GM19395 (cell line): ENCODE measurements around the gene MBD4.

Experiments
- ATAC-seq: cut with Tn5 transposase; IDR thresholded peaks from one replicate; pipeline ENCODE4 v1.9.1; 2021; ENCODE audit warnings: mild to moderate bottlenecking, moderate library complexity; ENCODE audit not compliant: unreplicated experiment

The MBD4 gene

DNA sequence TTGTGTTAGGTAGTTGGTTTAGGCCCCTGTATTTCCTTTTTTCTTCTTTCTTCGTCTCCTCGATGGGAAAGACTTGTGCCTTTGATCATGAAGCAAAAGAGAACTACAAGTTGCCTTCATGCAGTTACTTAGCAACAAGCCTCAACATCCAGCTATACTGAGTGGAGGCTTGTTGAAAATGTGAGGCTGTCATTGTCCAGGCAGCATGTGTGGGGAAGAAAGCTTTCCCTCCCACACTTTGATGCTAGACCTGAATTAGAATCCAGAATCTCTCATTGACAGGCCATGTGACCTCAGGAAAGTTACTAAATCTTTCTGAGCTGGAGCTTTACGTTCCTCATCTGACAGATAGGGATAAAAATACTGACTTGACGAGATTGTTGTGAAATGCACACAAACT, 24.0 kb upstream of the MBD4 start:
- ATAC-seq = no peak

GRCh38 chr3:129463094-129463493, 23.3 kb upstream of the MBD4 start:
- no peak for ATAC-seq

GRCh38 chr3:129462361-129462968, 22.7 kb upstream of the MBD4 start:
- ATAC-seq = no peak

GRCh38 chr3:129461461-129462146, 21.9 kb upstream of the MBD4 start:
- ATAC-seq = no peak

DNA sequence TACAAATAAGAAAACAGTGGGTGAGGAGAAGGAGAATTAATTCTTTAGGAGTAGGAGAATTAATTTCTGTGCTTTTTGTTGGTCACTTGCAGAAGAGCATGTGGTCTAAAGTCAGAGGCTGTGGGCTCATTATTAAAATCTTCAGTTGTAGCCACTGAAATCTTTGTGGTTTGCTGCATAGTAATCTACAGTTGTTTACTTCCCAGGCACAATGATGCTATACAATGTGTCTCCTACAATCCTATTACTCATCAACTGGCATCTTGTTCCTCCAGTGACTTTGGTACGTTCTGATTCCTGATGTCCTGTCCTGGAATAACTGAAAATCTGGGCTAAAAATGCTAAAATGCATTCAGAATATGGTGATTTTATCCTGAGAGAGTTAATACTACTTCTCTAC, 21.3 kb upstream of the MBD4 start:
- no peak for ATAC-seq

GRCh38 chr3:129460572-129460971, 20.8 kb upstream of the MBD4 start:
- no peak for ATAC-seq

DNA sequence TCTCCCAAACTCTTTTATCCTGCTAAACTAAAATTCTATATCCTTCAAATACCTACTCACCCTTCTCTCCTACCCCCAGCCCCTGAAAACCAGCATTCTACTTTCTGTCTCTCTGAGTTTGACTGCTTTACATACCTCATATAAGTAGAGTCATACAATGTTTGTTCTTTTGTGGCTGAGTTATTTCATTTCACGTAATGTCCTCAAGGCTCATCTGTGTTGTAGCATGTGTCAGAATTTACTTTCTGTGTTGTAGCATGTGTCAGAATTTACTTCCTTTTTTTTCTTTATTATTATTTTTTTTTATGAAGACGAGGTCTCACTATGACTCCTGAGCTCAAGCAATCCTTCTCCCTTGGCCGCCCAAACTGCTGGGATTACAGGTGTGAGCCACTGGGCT, 20.4 kb upstream of the MBD4 start:
- no peak for ATAC-seq

- no peak for ATAC-seq
Observed at GRCh38 chr3:129453732-129454131, 14.0 kb upstream of the MBD4 start.

GRCh38 chr3:129449279-129450115, 9.7 kb upstream of the MBD4 start:
- no peak for ATAC-seq

GRCh38 chr3:129448186-129448895, 8.6 kb upstream of the MBD4 start:
- ATAC-seq = no peak

DNA sequence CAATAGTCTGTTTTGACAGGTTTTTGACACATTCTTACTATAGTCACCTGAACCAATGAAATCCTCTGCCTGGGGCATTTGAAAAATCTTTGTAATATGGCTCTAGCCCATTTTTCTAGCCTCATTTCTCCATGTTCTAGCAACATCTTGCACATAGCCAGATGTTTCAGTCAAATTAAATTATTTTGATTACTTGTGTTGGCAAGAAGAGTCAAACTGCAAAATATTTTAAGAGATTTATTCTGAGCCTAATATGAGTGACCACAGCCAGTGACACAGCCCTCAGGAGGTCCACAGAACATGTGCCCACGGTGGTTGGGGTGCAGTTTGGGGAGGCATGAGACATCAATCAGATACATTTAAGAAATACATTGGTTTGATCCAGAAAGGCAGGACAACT, 7.2 kb upstream of the MBD4 start:
- no peak for ATAC-seq

DNA sequence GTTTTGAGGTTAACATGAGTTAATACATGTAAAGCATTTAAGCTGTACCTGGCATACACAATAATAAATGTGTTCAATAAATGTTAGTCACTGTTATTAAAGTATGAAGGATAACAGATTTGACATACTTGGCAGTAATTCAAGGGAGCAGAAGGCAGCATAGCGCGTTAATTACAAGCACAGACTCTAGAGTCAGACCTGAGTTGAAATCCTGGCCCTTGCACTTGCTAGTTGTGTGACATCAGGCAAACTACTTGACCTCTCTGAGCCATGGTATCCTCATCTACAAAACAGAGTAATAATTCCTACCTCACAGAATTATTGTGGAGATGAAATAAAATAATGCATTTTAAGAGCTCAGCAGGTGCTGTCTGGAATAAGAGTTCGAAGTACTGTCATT, 5.7 kb upstream of the MBD4 start:
- no peak for ATAC-seq

DNA sequence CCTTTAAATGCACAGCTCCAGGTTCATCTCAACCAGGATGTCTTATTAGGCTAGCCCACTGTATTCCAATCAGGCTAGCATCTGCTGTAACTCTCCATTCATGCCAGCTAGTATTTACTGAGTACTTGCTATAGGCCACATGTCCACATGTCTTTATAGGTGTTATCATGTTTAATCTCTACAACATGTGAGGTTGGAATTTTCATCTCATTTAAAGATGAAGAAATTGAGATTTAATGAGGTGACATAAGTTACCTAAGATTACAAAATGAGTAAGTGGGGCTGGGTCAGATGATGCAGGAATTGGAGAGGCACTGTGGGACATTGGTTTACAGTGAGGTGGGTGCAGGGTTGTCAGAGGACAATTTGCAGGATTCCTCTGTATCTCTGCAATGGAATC, 3.2 kb upstream of the MBD4 start:
- no peak for ATAC-seq

GRCh38 chr3:129442486-129442885, 2.7 kb upstream of the MBD4 start:
- ATAC-seq = no peak

- no peak for ATAC-seq
Observed at GRCh38 chr3:129441782-129442181, 2.0 kb upstream of the MBD4 start.

GRCh38 chr3:129441215-129441614, 1.5 kb upstream of the MBD4 start:
- ATAC-seq = no peak

DNA sequence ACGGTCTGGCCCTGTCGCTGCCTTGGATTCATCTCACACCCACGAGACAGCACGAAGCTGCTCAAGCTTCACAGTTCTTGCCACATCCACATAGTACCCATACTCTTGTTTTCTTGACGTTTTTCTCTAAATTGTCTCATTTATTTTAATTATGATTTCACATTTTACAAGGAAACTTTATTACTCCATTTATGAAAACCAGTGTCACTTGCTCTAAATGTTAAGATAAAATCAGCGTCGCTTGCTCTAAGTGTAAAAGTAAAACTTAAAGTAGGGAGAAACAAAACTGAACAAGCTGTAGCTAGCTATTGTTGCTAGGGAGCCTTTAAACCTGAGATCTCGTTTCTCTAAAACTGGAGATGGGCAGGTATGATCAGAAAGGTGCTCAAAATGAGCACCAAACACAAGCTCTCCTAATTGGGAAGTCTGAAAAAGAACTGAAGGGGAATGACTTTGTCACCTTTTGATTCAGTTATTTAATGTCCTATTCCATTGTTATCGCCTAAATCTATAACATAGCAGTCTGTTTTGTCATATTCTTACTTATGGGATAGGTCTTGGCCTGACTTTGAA, 956 bp upstream of the MBD4 start:
- no peak for ATAC-seq

GRCh38 chr3:129439226-129439816, 427 bp downstream of the MBD4 start:
- peak; percentile 27 for ATAC-seq

DNA sequence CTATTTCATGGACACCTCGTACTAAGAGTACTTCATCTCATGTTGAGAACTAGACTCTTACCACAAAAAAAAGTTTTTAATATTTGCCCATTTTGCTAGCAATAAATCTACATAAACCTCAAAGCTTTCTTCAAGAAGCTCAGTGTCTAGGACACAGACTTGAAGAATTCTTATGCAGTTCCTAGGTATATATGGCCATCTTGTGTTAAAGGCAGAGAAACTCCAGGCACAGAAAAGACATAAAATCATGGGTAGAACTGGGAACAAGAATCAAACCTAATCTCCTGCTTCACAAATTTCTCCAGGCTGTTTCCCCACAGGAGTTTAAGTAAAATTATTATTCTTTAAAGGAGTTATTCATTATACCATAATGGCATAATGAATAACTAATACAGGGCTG, 4.4 kb downstream of the MBD4 start:
- ATAC-seq = no peak

- ATAC-seq = no peak
Observed at GRCh38 chr3:129434140-129434539, 5.6 kb downstream of the MBD4 start.

DNA sequence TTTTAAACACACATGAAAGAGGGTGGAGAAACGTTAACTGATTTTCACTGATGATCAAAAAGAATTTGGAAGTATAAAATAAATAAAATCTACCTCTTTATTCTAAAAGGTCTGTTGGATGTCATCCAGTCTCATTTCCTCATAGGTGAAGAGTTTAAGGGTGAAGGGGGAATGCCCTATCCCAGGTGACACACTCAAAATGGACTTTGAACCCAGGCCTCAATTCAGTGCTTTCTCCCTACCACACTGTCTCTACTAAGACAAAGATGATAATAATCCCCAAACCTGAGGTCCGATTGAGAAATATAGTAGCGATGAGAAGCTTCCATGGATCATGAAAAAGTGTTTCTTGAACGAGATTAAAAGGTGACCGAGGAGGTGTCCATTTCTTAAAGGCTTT, 6.2 kb downstream of the MBD4 start:
- no peak for ATAC-seq
